H1 (cell line): ENCODE results near the gene NOTCH4. TPM values are rescaled to one million over a fixed set of nuclear protein-coding genes. Genes with fewer than 3 reads are reported as not detected.

Source experiments
- CTCF ChIA-PET: fragments of 300-600 bp; sonication (Branson Sonifier 250); formaldehyde crosslinking; loops from one replicate; lab custom pipeline; 2021; ENCODE audit not compliant: partially characterized antibody; lab: Charles Lee
- POLR2A ChIA-PET: fragments of 300-600 bp; sonication (Branson Sonifier 250); formaldehyde crosslinking; loops from one replicate; lab custom pipeline; 2021; ENCODE audit warnings: inconsistent platforms; ENCODE audit not compliant: partially characterized antibody; lab: Charles Lee
- DNase-seq, 2 experiments: peaks; one replicate each; pipeline versions ENCODE4 v3.0.0 to v3.0.0-alpha.2; 2010 to 2022; ENCODE audit warnings: low spot score in 2 of 2, low read depth in 1 of 2, mixed read lengths in 1 of 2
- FAIRE-seq: peaks from 2 replicates; lab custom pipeline; 2011; peaks lifted over from hg19 to GRCh38; lab: Jason Lieb, UNC
- H2AFZ ChIP-seq: 2 replicates; pipeline ENCODE4 v1.8.1; 2012; ENCODE audit warnings: low read length, inconsistent platforms
- H2AK5ac ChIP-seq: 2 replicates; pipeline ENCODE4 v1.6.1; 2013; ENCODE audit warnings: low read depth, low read length
- H2BK120ac ChIP-seq: replicated peaks from 2 replicates; pipeline ENCODE3; 2013; ENCODE audit warnings: low read depth, low read length, inconsistent platforms
- H2BK12ac ChIP-seq: 2 replicates; pipeline ENCODE4 v1.6.1; 2013; ENCODE audit warnings: low read depth, low read length
- H2BK15ac ChIP-seq: 2 replicates; pipeline ENCODE4 v1.6.1; 2013; ENCODE audit warnings: low read length
- H2BK20ac ChIP-seq: 2 replicates; pipeline ENCODE4 v1.6.1; 2013; ENCODE audit warnings: low read length
- H2BK5ac ChIP-seq: 2 replicates; pipeline ENCODE4 v1.6.1; 2013; ENCODE audit warnings: low read depth, low read length
- H3K14ac ChIP-seq: 2 replicates; pipeline ENCODE4 v1.6.1; 2013; ENCODE audit warnings: inconsistent platforms; ENCODE audit not compliant: insufficient read length
- H3K18ac ChIP-seq: 2 replicates; pipeline ENCODE4 v1.6.1; 2013; ENCODE audit warnings: low read length; ENCODE audit errors: extremely low read depth
- H3K23ac ChIP-seq: 2 replicates; pipeline ENCODE4 v1.6.1; 2013; ENCODE audit warnings: inconsistent platforms; ENCODE audit not compliant: insufficient read length
- H3K23me2 ChIP-seq: 2 replicates; pipeline ENCODE4 v1.6.1; 2013; ENCODE audit warnings: low read depth, low read length
- H3K27ac ChIP-seq: 2 replicates; pipeline ENCODE4 v1.6.1; 2011; ENCODE audit warnings: low read depth, low read length, inconsistent platforms
- H3K27me3 ChIP-seq, 4 experiments: replicated peaks in 1 of 4; 1 replicate in 1 of 4; 2 replicates in 3 of 4; pipeline versions ENCODE4 v1.6.1 to v1.8.1; 2011 to 2013; ENCODE audit warnings: low read length in 3 of 4, mild to moderate bottlenecking in 3 of 4, inconsistent platforms in 2 of 4, mixed read lengths in 2 of 4, moderate library complexity in 1 of 4; ENCODE audit not compliant: control insufficient read depth in 3 of 4, insufficient read depth in 3 of 4; ENCODE audit errors: extremely low read depth in 1 of 4
- H3K36me3 ChIP-seq, 4 experiments: 2 replicates each; pipeline versions ENCODE4 v1.6.1 to v1.8.1; 2011 to 2013; ENCODE audit warnings: mild to moderate bottlenecking in 4 of 4, low read length in 3 of 4, moderate library complexity in 2 of 4, control low read depth in 1 of 4, inconsistent platforms in 1 of 4; ENCODE audit not compliant: insufficient read depth in 4 of 4, control insufficient read depth in 2 of 4
- H3K4ac ChIP-seq: replicated peaks from 2 replicates; pipeline ENCODE3; 2013; ENCODE audit warnings: low read length, low read depth, mixed read lengths, inconsistent platforms; ENCODE audit not compliant: insufficient read length
- H3K4me1 ChIP-seq, 4 experiments: replicated peaks in 1 of 4; 1 replicate in 1 of 4; 2 replicates in 3 of 4; pipeline versions ENCODE4 v1.6.1 to v1.8.1; 2011 to 2013; ENCODE audit warnings: low read length in 3 of 4, inconsistent platforms in 2 of 4, mixed read lengths in 1 of 4; ENCODE audit not compliant: insufficient read depth in 4 of 4, control insufficient read depth in 3 of 4
- H3K4me2 ChIP-seq, 2 experiments: 2 replicates each; pipeline versions ENCODE4 v1.6.1 to v1.8.1; 2011 to 2013; ENCODE audit warnings: low read depth in 2 of 2, low read length in 2 of 2, control low read depth in 1 of 2, inconsistent platforms in 1 of 2, mild to moderate bottlenecking in 1 of 2; ENCODE audit not compliant: insufficient read depth in 1 of 2
- H3K4me3 ChIP-seq, 4 experiments: fragments of 200-600, 300-600 bp in 1 of 4; sonication (generic), shearing (Covaris generic), sonication (Bioruptor Twin) in 1 of 4; 2 replicates each; pipeline versions ENCODE4 v1.5.1 to v1.8.1; 2011 to 2016; ENCODE audit warnings: low read length in 4 of 4, low read depth in 3 of 4, control low read depth in 2 of 4, inconsistent platforms in 2 of 4, mild to moderate bottlenecking in 2 of 4, mixed read lengths in 1 of 4, moderate library complexity in 1 of 4; ENCODE audit not compliant: insufficient read depth in 2 of 4; ENCODE audit errors: extremely low read depth in 1 of 4
- H3K56ac ChIP-seq: replicated peaks from 2 replicates; pipeline ENCODE3; 2013; ENCODE audit warnings: low read depth, mild to moderate bottlenecking, mixed read lengths, low read length, inconsistent platforms; ENCODE audit not compliant: insufficient read length
- H3K79me1 ChIP-seq: 2 replicates; pipeline ENCODE4 v1.6.1; 2013; ENCODE audit warnings: low read depth, low read length, control low read depth
- H3K79me2 ChIP-seq, 2 experiments: 2 replicates each; pipeline versions ENCODE4 v1.6.1 to v1.8.1; 2012 to 2013; ENCODE audit warnings: low read length in 2 of 2, mild to moderate bottlenecking in 2 of 2, inconsistent platforms in 1 of 2; ENCODE audit not compliant: insufficient read depth in 2 of 2, control insufficient read depth in 1 of 2
- H3K9ac ChIP-seq, 4 experiments: replicated peaks in 1 of 4; 1 replicate in 1 of 4; 2 replicates in 3 of 4; pipeline versions ENCODE4 v1.6.1 to v1.8.1; 2011 to 2013; ENCODE audit warnings: low read depth in 3 of 4, low read length in 3 of 4, control low read depth in 2 of 4, mild to moderate bottlenecking in 2 of 4, moderate library complexity in 2 of 4, inconsistent platforms in 1 of 4; ENCODE audit errors: extremely low read depth in 1 of 4
- H3K9me3 ChIP-seq, 2 experiments: 2 replicates each; pipeline versions ENCODE4 v1.6.1 to v1.8.1; 2012 to 2013; ENCODE audit warnings: mild to moderate bottlenecking in 2 of 2, moderate library complexity in 2 of 2, control low read depth in 1 of 2, inconsistent platforms in 1 of 2, low read depth in 1 of 2, low read length in 1 of 2, mixed read lengths in 1 of 2; ENCODE audit not compliant: insufficient read depth in 2 of 2
- H4K20me1 ChIP-seq, 2 experiments: replicated peaks in 1 of 2; 2 replicates each; pipeline versions ENCODE3 to v1.8.1; 2011 to 2013; ENCODE audit warnings: inconsistent platforms in 2 of 2, low read length in 2 of 2, mild to moderate bottlenecking in 1 of 2; ENCODE audit not compliant: insufficient read depth in 2 of 2, control insufficient read depth in 1 of 2
- H4K5ac ChIP-seq: 2 replicates; pipeline ENCODE4 v1.6.1; 2013; ENCODE audit warnings: low read length, low read depth, mixed read lengths, inconsistent platforms; ENCODE audit not compliant: insufficient read length
- H4K8ac ChIP-seq: 2 replicates; pipeline ENCODE4 v1.8.0; 2013; ENCODE audit warnings: mild to moderate bottlenecking, moderate library complexity, low read length, inconsistent platforms; ENCODE audit not compliant: insufficient read depth; ENCODE audit errors: extremely low read depth
- H4K91ac ChIP-seq: replicated peaks from 2 replicates; pipeline ENCODE3; 2013; ENCODE audit warnings: low read length, mixed read lengths, inconsistent platforms; ENCODE audit not compliant: insufficient read length
- WGBS, 2 experiments: shearing (Covaris generic) in 1 of 2; methylation state at CpG; one replicate each; pipeline versions ENCODE4 v1.1.6 to v1.1.7; 2013 to 2015; ENCODE audit warnings: low lambda C conversion rate in 2 of 2, mixed read lengths in 2 of 2, inconsistent platforms in 1 of 2, low coverage in 1 of 2, missing lambda C conversion rate in 1 of 2; ENCODE audit not compliant: insufficient replicate concordance in 2 of 2, insufficient coverage in 1 of 2, insufficient read length in 1 of 2; ENCODE audit errors: extremely low coverage in 1 of 2, missing lambda C conversion rate in 1 of 2; 5-methylcytosine and 5-hydroxymethylcytosine counted together
- polyA plus RNA-seq, 7 experiments: library from polyadenylated mRNA; depleted of rRNA in 3 of 7; stranded (reverse) in 5 of 7; unstranded in 2 of 7; fragments of >200 nt in 5 of 7; fragments of 200-250 nt in 2 of 7; gene quantifications; 1 replicate in 5 of 7; 2 replicates in 1 of 7; 4 replicates in 1 of 7; pipeline versions ENCODE4 v1.2.1 to v1.2.3, GENCODE V29; 2011 to 2013; ENCODE audit warnings: missing spikeins in 2 of 7, mixed read lengths in 2 of 7
- total RNA-seq: library from RNA; stranded (reverse); fragmentation: NEBNext Ultra II Directional; extraction: Animal tissue kit (Norgen Biotek cat#: 25700); gene quantifications from 2 replicates; pipeline ENCODE4 v1.2.1, GENCODE V29; 2021
- TF ChIP-seq, protein P1 (sequence below), 3 experiments: IDR thresholded peaks; 1 replicate in 2 of 3; 2 replicates in 1 of 3; pipeline versions ENCODE4 v1.5.1 to v1.6.1; 2011; ENCODE audit warnings: low read length in 3 of 3, mild to moderate bottlenecking in 3 of 3, inconsistent platforms in 2 of 3, low read depth in 1 of 3, moderate library complexity in 1 of 3; ENCODE audit not compliant: insufficient read depth in 1 of 3; ENCODE audit errors: control extremely low read depth in 1 of 3

NOTCH4 gene
- total and polyA plus RNA-seq, 2 of the 8 experiments (the other 6 are each of a cell fraction or from before 2014, with no cell fraction given), result 1.9 to 2.8 TPM

DNA sequence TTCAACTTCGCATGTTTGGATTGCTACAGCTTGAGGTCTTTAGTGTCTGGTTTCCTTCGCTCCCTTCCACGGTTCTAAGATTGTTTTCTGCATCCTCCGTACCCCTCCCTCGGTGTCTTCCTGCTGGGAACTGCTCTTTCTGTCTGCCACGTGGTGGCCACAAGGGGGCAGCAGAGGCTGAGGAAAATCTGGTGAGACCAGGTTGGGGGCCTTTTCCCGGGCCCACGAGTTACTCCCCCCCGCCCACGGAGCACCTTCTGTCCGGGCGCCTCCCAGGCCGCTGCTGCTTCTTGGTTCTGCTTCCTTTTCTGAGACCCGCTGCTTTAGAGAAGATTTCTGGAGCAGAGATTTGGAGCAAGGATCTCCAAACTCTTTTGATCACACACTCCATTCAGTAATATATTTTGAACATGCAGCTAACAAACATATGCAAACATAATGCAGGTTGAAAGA, 21.1 kb upstream of the NOTCH4 start:
- no peak overlapping the region for H4K8ac ChIP-seq
- H3K4me2 ChIP-seq, result peak overlapping the region in 1 of 2 experiments; percentile 59; a peak in 2 of 4 replicates
- H4K91ac ChIP-seq, result no peak overlapping the region
- H2BK15ac ChIP-seq, result no peak overlapping the region
- POLR2A ChIA-PET, result interaction anchor here (0.6 kb wide), 1 partner anchor 10 kb away, joined by 4 read pairs; no protein-coding TSS in a partner anchor
- no peaks in the 10 kb centered on the region for H4K20me1 ChIP-seq
- 12% methylated on average over 14 of the region's 14 CpGs; no CpG with 5 or more reads in 1 of the 2 experiments for WGBS, 2 experiments
- peaks cover 11 to 15% of the 10 kb centered on the region in 2 experiments for H3K9me3 ChIP-seq
- H3K4ac ChIP-seq, result no peak overlapping the region
- H2BK20ac ChIP-seq, result no peak overlapping the region
- no peaks in the 10 kb centered on the region for H3K36me3 ChIP-seq
- FAIRE-seq (no peak), DNase-seq (peak; percentile 17 to 93)
- no peak overlapping the region for H4K5ac ChIP-seq
- no peak overlapping the region for H3K27ac ChIP-seq
- H3K23ac ChIP-seq, result no peak overlapping the region
- H3K9ac ChIP-seq, result no peak overlapping the region
- no peak overlapping the region for H2BK5ac ChIP-seq
- no peak overlapping the region for H2BK12ac ChIP-seq
- no peaks in the 10 kb centered on the region for H3K23me2 ChIP-seq
- no peaks in the 10 kb centered on the region for H3K4me1 ChIP-seq
- H2BK120ac ChIP-seq, result no peak overlapping the region
- no peaks in the 10 kb centered on the region for H3K27me3 ChIP-seq
- H3K14ac ChIP-seq, result no peak overlapping the region
- peak overlapping the region; percentile 43; the same call in 1 of the 2 replicates for H2AFZ ChIP-seq
- no peak overlapping the region for H2AK5ac ChIP-seq
- H3K79me2 ChIP-seq, result no peaks in the 10 kb centered on the region
- no peak overlapping the region for H3K18ac ChIP-seq
- CTCF ChIA-PET, result interaction anchor here (0.8 to 8.5 kb wide), 26 partner anchors 10 to 612 kb away, joined by 3 to 51 read pairs (median 4); no protein-coding TSS in a partner anchor
- H3K56ac ChIP-seq, result no peak overlapping the region
- peak overlapping the region in 1 of 4 experiments; percentile 37; a peak in 2 of 8 replicates for H3K4me3 ChIP-seq
- H3K79me1 ChIP-seq, result no peaks in the 10 kb centered on the region
- TF ChIP-seq, protein P1, sequence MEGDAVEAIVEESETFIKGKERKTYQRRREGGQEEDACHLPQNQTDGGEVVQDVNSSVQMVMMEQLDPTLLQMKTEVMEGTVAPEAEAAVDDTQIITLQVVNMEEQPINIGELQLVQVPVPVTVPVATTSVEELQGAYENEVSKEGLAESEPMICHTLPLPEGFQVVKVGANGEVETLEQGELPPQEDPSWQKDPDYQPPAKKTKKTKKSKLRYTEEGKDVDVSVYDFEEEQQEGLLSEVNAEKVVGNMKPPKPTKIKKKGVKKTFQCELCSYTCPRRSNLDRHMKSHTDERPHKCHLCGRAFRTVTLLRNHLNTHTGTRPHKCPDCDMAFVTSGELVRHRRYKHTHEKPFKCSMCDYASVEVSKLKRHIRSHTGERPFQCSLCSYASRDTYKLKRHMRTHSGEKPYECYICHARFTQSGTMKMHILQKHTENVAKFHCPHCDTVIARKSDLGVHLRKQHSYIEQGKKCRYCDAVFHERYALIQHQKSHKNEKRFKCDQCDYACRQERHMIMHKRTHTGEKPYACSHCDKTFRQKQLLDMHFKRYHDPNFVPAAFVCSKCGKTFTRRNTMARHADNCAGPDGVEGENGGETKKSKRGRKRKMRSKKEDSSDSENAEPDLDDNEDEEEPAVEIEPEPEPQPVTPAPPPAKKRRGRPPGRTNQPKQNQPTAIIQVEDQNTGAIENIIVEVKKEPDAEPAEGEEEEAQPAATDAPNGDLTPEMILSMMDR (IDR thresholded peaks at IDR 0.05; ENCODE audit: control extremely low read depth in 1 of 3, insufficient read depth in 1 of 3, low read depth in 1 of 3, low read length in 3 of 3), result peak; percentile 85 to 91 (median 90)
